ENCODE data around the gene TMEM217.
A peak's percentile ranks its signal among the peaks of the same experiment; 100 is the strongest.
"Not testable (repeated sequence)": the region's sequence is repeated elsewhere in the genome, so short reads cannot be mapped to it uniquely, and the experiment has no call there.

TMEM217 gene

GRCh38 chr6:37185949-37186720 is 71.8 kb downstream of the TMEM217 start:
- not testable (repeated sequence) for FAIRE-seq; DNase-seq (ENCODE audit: low spot score)

- FAIRE-seq (no peak), DNase-seq (ENCODE audit: low spot score) (no peak)
Measured at GRCh38 chr6:37182736-37183590, 75.0 kb downstream of the TMEM217 start.

GRCh38 chr6:37180610-37181009 is 77.3 kb downstream of the TMEM217 start:
- DNase-seq (ENCODE audit: low spot score); FAIRE-seq: not testable (repeated sequence)

- no peak for DNase-seq (ENCODE audit: low spot score)
Measured at GRCh38 chr6:37180075-37180474, 77.9 kb downstream of the TMEM217 start.

GRCh38 chr6:37177935-37178517 is 79.9 kb downstream of the TMEM217 start:
- DNase-seq (ENCODE audit: low spot score) = no peak
- FAIRE-seq = no peak

More at GRCh38 chr6:37180075-37180474, 77.9 kb downstream of the TMEM217 start:
- FAIRE-seq = no peak

GRCh38 chr6:37177077-37177934 is 80.6 kb downstream of the TMEM217 start:
- DNase-seq (ENCODE audit: low spot score) (no peak), FAIRE-seq (no peak)

- DNase-seq (ENCODE audit: low spot score) (no peak), FAIRE-seq (no peak)
Measured at GRCh38 chr6:37176268-37177076, 81.5 kb downstream of the TMEM217 start.

- no peak for FAIRE-seq
- no peak for DNase-seq (ENCODE audit: low spot score)
Measured at GRCh38 chr6:37175332-37176267, 82.3 kb downstream of the TMEM217 start.

- FAIRE-seq (no peak), DNase-seq (ENCODE audit: low spot score) (no peak)
Measured at GRCh38 chr6:37174515-37175331, 83.2 kb downstream of the TMEM217 start.

- FAIRE-seq = no peak
Measured at GRCh38 chr6:37174196-37174514, 83.8 kb downstream of the TMEM217 start.

GRCh38 chr6:37173493-37174195 is 84.3 kb downstream of the TMEM217 start:
- no peak for DNase-seq (ENCODE audit: low spot score)
- no peak for FAIRE-seq

More at GRCh38 chr6:37174196-37174514, 83.8 kb downstream of the TMEM217 start:
- no peak for DNase-seq (ENCODE audit: low spot score)

GRCh38 chr6:37172912-37173492 is 84.9 kb downstream of the TMEM217 start:
- FAIRE-seq (no peak), DNase-seq (ENCODE audit: low spot score) (no peak)

- no peak for FAIRE-seq
Measured at GRCh38 chr6:37171970-37172812, 85.8 kb downstream of the TMEM217 start.

GRCh38 chr6:37171201-37171969 is 86.6 kb downstream of the TMEM217 start:
- FAIRE-seq (no peak), DNase-seq (ENCODE audit: low spot score) (no peak)

More at GRCh38 chr6:37171970-37172812, 85.8 kb downstream of the TMEM217 start:
- DNase-seq (ENCODE audit: low spot score) = peak; percentile 83

Measured in urothelium cell line (cell line).